K562 (cell line): ENCODE data around the gene NUDCD3.

ENCODE experiments used
- CTCF ChIP-seq, 3 experiments: IDR thresholded peaks in 2 of 3; conservative IDR thresholded peaks in 1 of 3; 2 replicates each; pipeline ENCODE4 v1.5.1; 2011 to 2012; ENCODE audit warnings: low read length in 3 of 3, mild to moderate bottlenecking in 3 of 3, control low read depth in 2 of 3, improper control_type of control experiment in 1 of 3, inconsistent platforms in 1 of 3, low read depth in 1 of 3, mixed read lengths in 1 of 3, moderate library complexity in 1 of 3; ENCODE audit not compliant: insufficient read depth in 2 of 3
- CXXC5 ChIP-seq: fragments of 250-450 bp; sonication (Bioruptor Pico); IDR thresholded peaks from 2 replicates; pipeline ENCODE4 v1.8.0; 2022; ENCODE audit warnings: inconsistent platforms, mild to moderate bottlenecking, moderate library complexity
- POLR2A ChIP-seq: fragments of 450-650 bp; conservative IDR thresholded peaks from 2 replicates; pipeline ENCODE4 v1.6.1; 2016
- SIX5 ChIP-seq, 2 experiments: IDR thresholded peaks; 2 replicates each; pipeline ENCODE4 v1.6.1; 2011; ENCODE audit warnings: low read length in 2 of 2, borderline replicate concordance in 1 of 2, low read depth in 1 of 2, mild to moderate bottlenecking in 1 of 2, moderate library complexity in 1 of 2; ENCODE audit not compliant: insufficient read depth in 1 of 2
- TBP ChIP-seq: optimal IDR thresholded peaks from 2 replicates; pipeline ENCODE3; 2011; ENCODE audit warnings: low read depth, low read length, improper control_type of control experiment
- TSHZ1 ChIP-seq: fragments of 250-450 bp; sonication (Bioruptor Pico); IDR thresholded peaks from 2 replicates; pipeline ENCODE4 v1.4.0; 2020; ENCODE audit warnings: mild to moderate bottlenecking, moderate library complexity
- USF1 ChIP-seq: sonication (generic); formaldehyde crosslinking; IDR thresholded peaks from 2 replicates; pipeline ENCODE4 v1.9.0; 2022; ENCODE audit warnings: mild to moderate bottlenecking, missing genetic modification reagents
- USF2 ChIP-seq: sonication (generic); formaldehyde crosslinking; IDR thresholded peaks from 2 replicates; pipeline ENCODE4 v1.5.0; 2020; ENCODE audit warnings: missing genetic modification reagents
- ZBTB1 ChIP-seq: sonication (generic); formaldehyde crosslinking; IDR thresholded peaks from 2 replicates; pipeline ENCODE4 v1.8.1; 2023; ENCODE audit warnings: missing genetic modification reagents, low read depth, mild to moderate bottlenecking, borderline replicate concordance
- ZNF274 ChIP-seq: IDR thresholded peaks from 2 replicates; pipeline ENCODE4 v1.6.1; 2011; ENCODE audit warnings: low read depth, mild to moderate bottlenecking, low read length, moderate library complexity, borderline replicate concordance
- TF ChIP-seq, protein P1 (sequence below): fragments of 250-450 bp; sonication (Bioruptor Pico); IDR thresholded peaks from 2 replicates; pipeline ENCODE4 v1.8.0; 2022; ENCODE audit warnings: moderate library complexity, mild to moderate bottlenecking, inconsistent platforms
- TF ChIP-seq, protein P2 (sequence below): sonication (generic); formaldehyde crosslinking; IDR thresholded peaks from 2 replicates; pipeline ENCODE4 v1.8.1; 2023; ENCODE audit warnings: mild to moderate bottlenecking, missing genetic modification reagents, moderate library complexity

GRCh38 chr7:44534087-44534486 is 43.6 kb upstream of the NUDCD3 start:
- TF ChIP-seq USF2 (CRISPR knock-in tag), result no peak
- TF ChIP-seq USF1 (CRISPR knock-in tag), result no peak
- TF ChIP-seq CXXC5 (CRISPR knock-in tag), result no peak
- no peak for TF ChIP-seq CTCF (IDR thresholded peaks at IDR 0.05 in 2 of 3, conservative IDR thresholded peaks at IDR 0.05 in 1 of 3; ENCODE audit: insufficient read depth in 2 of 3, low read depth in 1 of 3, low read length in 3 of 3)
- TF ChIP-seq, protein P1, sequence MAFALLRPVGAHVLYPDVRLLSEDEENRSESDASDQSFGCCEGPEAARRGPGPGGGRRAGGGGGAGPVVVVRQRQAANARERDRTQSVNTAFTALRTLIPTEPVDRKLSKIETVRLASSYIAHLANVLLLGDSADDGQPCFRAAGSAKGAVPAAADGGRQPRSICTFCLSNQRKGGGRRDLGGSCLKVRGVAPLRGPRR (CRISPR knock-in tag), result 0 out of 2 replicates have a peak, but pooled peaks have one; percentile 32
- TF ChIP-seq TBP, result no peak
- TF ChIP-seq POLR2A, result no peak
- TF ChIP-seq SIX5 (IDR thresholded peaks at IDR 0.05; ENCODE audit: borderline replicate concordance in 1 of 2, insufficient read depth in 1 of 2, low read depth in 1 of 2, low read length in 2 of 2), result no peak
- TF ChIP-seq ZNF274, result no peak
- no peak for TF ChIP-seq TSHZ1 (CRISPR knock-in tag)
- TF ChIP-seq ZBTB1, result no peak
- TF ChIP-seq, protein P2, sequence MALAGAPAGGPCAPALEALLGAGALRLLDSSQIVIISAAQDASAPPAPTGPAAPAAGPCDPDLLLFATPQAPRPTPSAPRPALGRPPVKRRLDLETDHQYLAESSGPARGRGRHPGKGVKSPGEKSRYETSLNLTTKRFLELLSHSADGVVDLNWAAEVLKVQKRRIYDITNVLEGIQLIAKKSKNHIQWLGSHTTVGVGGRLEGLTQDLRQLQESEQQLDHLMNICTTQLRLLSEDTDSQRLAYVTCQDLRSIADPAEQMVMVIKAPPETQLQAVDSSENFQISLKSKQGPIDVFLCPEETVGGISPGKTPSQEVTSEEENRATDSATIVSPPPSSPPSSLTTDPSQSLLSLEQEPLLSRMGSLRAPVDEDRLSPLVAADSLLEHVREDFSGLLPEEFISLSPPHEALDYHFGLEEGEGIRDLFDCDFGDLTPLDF (CRISPR knock-in tag), result no peak
